GM12875 (cell line): ENCODE results near the gene ODAD4.

Source experiments
- H3K4me3 ChIP-seq: one replicate; pipeline ENCODE4 v1.5.1; 2011; ENCODE audit warnings: low read depth, low read length, control low read depth
- CTCF ChIP-seq: IDR thresholded peaks from 2 replicates; pipeline ENCODE4 v1.5.1; 2011; ENCODE audit warnings: low read depth, mild to moderate bottlenecking, control low read depth, inconsistent platforms, low read length, moderate library complexity, borderline replicate concordance; ENCODE audit not compliant: insufficient read depth

The ODAD4 gene

GRCh38 chr17:41974031-41974430, 43.6 kb downstream of the ODAD4 start:
- H3K4me3 ChIP-seq = no peak overlapping the region
- TF ChIP-seq CTCF = no peak

GRCh38 chr17:41974658-41975057, 44.2 kb downstream of the ODAD4 start:
- no peak overlapping the region for H3K4me3 ChIP-seq
- TF ChIP-seq CTCF = no peak

GRCh38 chr17:41975099-41976083, 45.0 kb downstream of the ODAD4 start:
- TF ChIP-seq CTCF = no peak
- H3K4me3 ChIP-seq = no peak overlapping the region

GRCh38 chr17:41976142-41976768, 45.8 kb downstream of the ODAD4 start:
- no peak for TF ChIP-seq CTCF
- no peak overlapping the region for H3K4me3 ChIP-seq

GRCh38 chr17:41977991-41978390, 47.6 kb downstream of the ODAD4 start:
- no peak overlapping the region for H3K4me3 ChIP-seq
- no peak for TF ChIP-seq CTCF

- H3K4me3 ChIP-seq = no peak overlapping the region
- no peak for TF ChIP-seq CTCF
These were observed 51.8 kb downstream of the ODAD4 start for GRCh38 chr17:41982026-41982760.
